ENCODE data around the gene MEF2D. TPM values are rescaled to one million over a fixed set of nuclear protein-coding genes. Genes with fewer than 3 reads are reported as not detected.

Gene MEF2D
- polyA plus RNA-seq, 1 experiment: 9.9 TPM

GRCh38 chr1:156547434-156547833, 46.9 kb upstream of the MEF2D start:
- CTCF ChIA-PET: interaction anchor here (0.6 kb wide), 1 partner anchor 16 kb away, joined by 9 read pairs; no protein-coding TSS in a partner anchor
- no peak overlapping the region for H3K27ac ChIP-seq (ENCODE audit: low read depth, low read length)
- POLR2A ChIA-PET: no interaction called here
- no peak overlapping the region for H3K4me3 ChIP-seq (ENCODE audit: low read depth, low read length)
- no peak for TF ChIP-seq CTCF (IDR thresholded peaks at IDR 0.05; ENCODE audit: low read depth, low read length)
- no peak for DNase-seq (ENCODE audit: low read depth, low spot score)
- no peaks in the 10 kb centered on the region for H3K27me3 ChIP-seq (ENCODE audit: control insufficient read depth, insufficient read depth, low read length)
- no peaks in the 10 kb centered on the region for H3K9me3 ChIP-seq (ENCODE audit: control insufficient read depth, insufficient read depth, low read length)

- Histone ChIP-seq H3K27me3 (ENCODE audit: control insufficient read depth, insufficient read depth, low read length) (no peaks in the 10 kb centered on the region), H3K4me3 (ENCODE audit: low read depth, low read length) (no peak overlapping the region), H3K27ac (ENCODE audit: low read depth, low read length) (no peak overlapping the region), H3K9me3 (ENCODE audit: control insufficient read depth, insufficient read depth, low read length) (no peaks in the 10 kb centered on the region)
- CTCF ChIA-PET: no interaction called here
- POLR2A ChIA-PET: interaction anchor here (0.9 kb wide), 1 partner anchor 46 kb away, joined by 3 read pairs; the partner anchor contains the start of gene MEF2D
- no peak for DNase-seq (ENCODE audit: low read depth, low spot score)
- TF ChIP-seq CTCF (IDR thresholded peaks at IDR 0.05; ENCODE audit: low read depth, low read length): no peak
These were observed 45.7 kb upstream of the MEF2D start for GRCh38 chr1:156546267-156546666.

GRCh38 chr1:156544592-156545102, 44.1 kb upstream of the MEF2D start:
- Histone ChIP-seq H3K27ac (ENCODE audit: low read depth, low read length) (no peak overlapping the region), H3K4me3 (ENCODE audit: low read depth, low read length) (no peak overlapping the region), H3K27me3 (ENCODE audit: control insufficient read depth, insufficient read depth, low read length) (no peaks in the 10 kb centered on the region), H3K9me3 (ENCODE audit: control insufficient read depth, insufficient read depth, low read length) (no peaks in the 10 kb centered on the region)
- ChIA-PET POLR2A (no interaction called here), CTCF (no interaction called here)
- no peak for TF ChIP-seq CTCF (IDR thresholded peaks at IDR 0.05; ENCODE audit: low read depth, low read length)
- no peak for DNase-seq (ENCODE audit: low read depth, low spot score)

GRCh38 chr1:156543066-156543465, 42.5 kb upstream of the MEF2D start:
- H3K4me3 ChIP-seq (ENCODE audit: low read depth, low read length): no peak overlapping the region
- DNase-seq (ENCODE audit: low read depth, low spot score): no peak
- no peaks in the 10 kb centered on the region for H3K27me3 ChIP-seq (ENCODE audit: control insufficient read depth, insufficient read depth, low read length)
- no peak overlapping the region for H3K27ac ChIP-seq (ENCODE audit: low read depth, low read length)
- ChIA-PET CTCF (interaction anchor here (1.5 kb wide), 1 partner anchor 157 kb away, joined by 9 read pairs; no protein-coding TSS in a partner anchor), POLR2A (no interaction called here)
- H3K9me3 ChIP-seq (ENCODE audit: control insufficient read depth, insufficient read depth, low read length): no peaks in the 10 kb centered on the region
- TF ChIP-seq CTCF (IDR thresholded peaks at IDR 0.05; ENCODE audit: low read depth, low read length): no peak

- Histone ChIP-seq H3K9me3 (ENCODE audit: control insufficient read depth, insufficient read depth, low read length) (no peaks in the 10 kb centered on the region), H3K27ac (ENCODE audit: low read depth, low read length) (no peak overlapping the region), H3K4me3 (ENCODE audit: low read depth, low read length) (no peak overlapping the region), H3K27me3 (ENCODE audit: control insufficient read depth, insufficient read depth, low read length) (no peaks in the 10 kb centered on the region)
- POLR2A ChIA-PET: no interaction called here
- CTCF ChIA-PET: interaction anchor here (1.4 kb wide), 1 partner anchor 155 kb away, joined by 3 read pairs; no protein-coding TSS in a partner anchor
- TF ChIP-seq CTCF (IDR thresholded peaks at IDR 0.05; ENCODE audit: low read depth, low read length): no peak
- no peak for DNase-seq (ENCODE audit: low read depth, low spot score)
These were observed 40.4 kb upstream of the MEF2D start for GRCh38 chr1:156540955-156541354.
